ENCODE results near the gene ESR2.
"Not testable (repeated sequence)": the region's sequence is repeated elsewhere in the genome, so short reads cannot be mapped to it uniquely, and the experiment has no call there.

ESR2 gene

GRCh38 chr14:64074961-64075612 lies 219.1 kb downstream of the ESR2 start:
- no peak for DNase-seq

GRCh38 chr14:64069634-64070359 lies 224.4 kb downstream of the ESR2 start:
- no peak for DNase-seq

GRCh38 chr14:64064447-64064846 lies 229.7 kb downstream of the ESR2 start:
- no peak for DNase-seq

- DNase-seq = no peak
Measured at GRCh38 chr14:64062381-64063115, 231.6 kb downstream of the ESR2 start.

GRCh38 chr14:64061706-64062105 lies 232.5 kb downstream of the ESR2 start:
- DNase-seq = no peak

- DNase-seq = no peak
Measured at GRCh38 chr14:64061115-64061514, 233.1 kb downstream of the ESR2 start.

GRCh38 chr14:64060648-64061096 lies 233.5 kb downstream of the ESR2 start:
- no peak for DNase-seq

- DNase-seq = no peak
Measured at GRCh38 chr14:64060199-64060545, 234.0 kb downstream of the ESR2 start.

- DNase-seq = no peak
Measured at GRCh38 chr14:64059454-64060198, 234.5 kb downstream of the ESR2 start.

- no peak for DNase-seq
Measured at GRCh38 chr14:64053694-64054669, 240.2 kb downstream of the ESR2 start.

- no peak for DNase-seq
Measured at GRCh38 chr14:64049616-64050381, 244.4 kb downstream of the ESR2 start.

GRCh38 chr14:64045091-64045490 lies 249.1 kb downstream of the ESR2 start:
- DNase-seq = no peak

- DNase-seq = not testable (repeated sequence)
Measured at GRCh38 chr14:64043296-64043695, 250.9 kb downstream of the ESR2 start.

- DNase-seq = no peak
Measured at GRCh38 chr14:64040044-64040443, 254.1 kb downstream of the ESR2 start.

GRCh38 chr14:64038841-64039542 lies 255.2 kb downstream of the ESR2 start:
- no peak for DNase-seq

- not testable (repeated sequence) for DNase-seq
Measured at GRCh38 chr14:64037869-64038745, 256.1 kb downstream of the ESR2 start.

- no peak for DNase-seq
Measured at GRCh38 chr14:64035143-64035542, 259.0 kb downstream of the ESR2 start.

Measured in activated CD4-positive, CD25-positive, alpha-beta regulatory T cell treated with anti-CD3 and anti-CD28 coated beads, Interleukin-2, amount 50 U/mL, for 72 hours (primary cell).